GM12892 (cell line): Measurements from ENCODE around the gene VWA3A.

ENCODE experiments used
- POLR2A ChIP-seq: IDR thresholded peaks from 2 replicates; pipeline ENCODE4 v1.6.1; 2011; ENCODE audit warnings: low read depth, low read length, control low read depth
- POLR2AphosphoS5 ChIP-seq: IDR thresholded peaks from 2 replicates; pipeline ENCODE4 v1.6.1; 2011; ENCODE audit warnings: low read depth, low read length, control low read depth
- TAF1 ChIP-seq: IDR thresholded peaks from 2 replicates; pipeline ENCODE4 v1.6.1; 2011; ENCODE audit warnings: low read depth, mild to moderate bottlenecking, control low read depth, low read length, borderline replicate concordance

DNA sequence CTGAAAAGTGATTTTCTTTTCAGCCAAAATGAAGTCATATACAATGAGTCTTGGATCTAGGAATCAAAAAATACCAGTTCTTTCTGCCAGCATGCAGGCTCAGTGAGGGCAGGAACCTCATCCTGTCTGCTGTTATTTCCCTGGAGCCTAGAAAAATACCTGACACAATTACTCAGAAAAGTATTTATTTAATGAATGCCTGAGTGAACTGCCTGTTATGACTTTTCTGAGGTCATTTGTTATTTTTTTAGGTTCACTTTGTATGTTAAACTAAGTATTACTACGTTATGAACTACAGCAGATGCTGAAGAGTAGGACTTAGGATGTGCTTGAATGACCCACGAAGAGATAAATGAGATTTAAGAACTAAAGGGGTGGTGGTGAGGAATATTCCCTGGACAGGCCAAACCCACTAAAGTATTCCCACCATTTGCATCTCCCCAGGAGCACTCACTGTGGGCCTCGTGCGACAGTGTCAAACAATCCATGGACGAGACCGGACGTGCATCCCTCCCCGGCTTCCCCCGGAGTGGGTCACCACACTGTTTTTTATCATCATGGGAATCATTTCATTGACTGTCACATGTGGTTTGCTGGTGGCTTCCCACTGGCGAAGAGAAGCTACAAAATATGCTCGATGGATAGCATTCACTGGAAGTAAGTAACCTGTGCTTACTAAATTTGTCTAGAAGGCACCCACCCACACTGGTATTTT lies 17.1 kb upstream of the VWA3A start:
- TF ChIP-seq POLR2AphosphoS5 (no peak), POLR2A (no peak), TAF1 (no peak)
